Esophagus muscularis mucosa (tissue), 3 donors: ENCODE data around the gene PDE4C.

Experiments used
- EP300 ChIP-seq: sonication (generic); formaldehyde crosslinking; IDR thresholded peaks from one replicate; pipeline ENCODE4 v1.6.1; 2017; ENCODE audit warnings: antibody characterized with exemption
- TF ChIP-seq, protein P1 (sequence below), 3 experiments: fragments of 200-600 bp in 2 of 3; fragments of 450-650 bp in 1 of 3; sonication (generic) in 2 of 3; IDR thresholded peaks; one replicate each; pipeline ENCODE4 v1.5.1; 2017 to 2019; ENCODE audit warnings: antibody characterized with exemption in 3 of 3, mild to moderate bottlenecking in 2 of 3, moderate library complexity in 1 of 3

DNA sequence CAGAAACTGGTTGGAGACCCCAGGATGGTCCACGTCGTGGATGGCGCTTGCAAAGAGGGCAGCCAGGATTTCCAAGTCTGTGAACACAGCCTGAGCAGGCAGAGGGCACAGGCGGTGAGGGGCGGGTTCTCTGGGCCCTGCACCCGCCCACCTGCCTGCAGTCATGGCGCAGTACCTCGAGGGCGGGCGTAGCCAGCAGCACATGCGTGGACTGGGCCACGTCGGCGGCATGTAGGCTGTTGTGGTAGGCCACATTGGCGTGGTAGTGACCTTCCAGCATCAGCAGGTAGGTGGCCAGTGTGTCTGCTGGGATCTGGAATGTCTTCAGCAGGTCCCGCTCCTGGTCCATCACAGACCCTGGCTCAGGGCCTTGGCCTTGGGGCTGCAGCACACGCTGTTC lies 8.1 kb downstream of the PDE4C start:
- TF ChIP-seq, protein P1, sequence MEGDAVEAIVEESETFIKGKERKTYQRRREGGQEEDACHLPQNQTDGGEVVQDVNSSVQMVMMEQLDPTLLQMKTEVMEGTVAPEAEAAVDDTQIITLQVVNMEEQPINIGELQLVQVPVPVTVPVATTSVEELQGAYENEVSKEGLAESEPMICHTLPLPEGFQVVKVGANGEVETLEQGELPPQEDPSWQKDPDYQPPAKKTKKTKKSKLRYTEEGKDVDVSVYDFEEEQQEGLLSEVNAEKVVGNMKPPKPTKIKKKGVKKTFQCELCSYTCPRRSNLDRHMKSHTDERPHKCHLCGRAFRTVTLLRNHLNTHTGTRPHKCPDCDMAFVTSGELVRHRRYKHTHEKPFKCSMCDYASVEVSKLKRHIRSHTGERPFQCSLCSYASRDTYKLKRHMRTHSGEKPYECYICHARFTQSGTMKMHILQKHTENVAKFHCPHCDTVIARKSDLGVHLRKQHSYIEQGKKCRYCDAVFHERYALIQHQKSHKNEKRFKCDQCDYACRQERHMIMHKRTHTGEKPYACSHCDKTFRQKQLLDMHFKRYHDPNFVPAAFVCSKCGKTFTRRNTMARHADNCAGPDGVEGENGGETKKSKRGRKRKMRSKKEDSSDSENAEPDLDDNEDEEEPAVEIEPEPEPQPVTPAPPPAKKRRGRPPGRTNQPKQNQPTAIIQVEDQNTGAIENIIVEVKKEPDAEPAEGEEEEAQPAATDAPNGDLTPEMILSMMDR (IDR thresholded peaks at IDR 0.05): no peak
- no peak for TF ChIP-seq EP300
